Peyer's patch (tissue), 4 donors: Measurements from ENCODE around the gene ALKBH3. TPM values are rescaled to one million over a fixed set of nuclear protein-coding genes. Genes with fewer than 3 reads are reported as not detected.

Experiments used
- DNase-seq, 3 donors: peaks; one replicate each; pipeline ENCODE4 v3.0.0-alpha.2; 2017 to 2019
- H3K27ac ChIP-seq, 4 donors: fragments of 200-600 bp; sonication (generic); one replicate each; pipeline ENCODE4 v1.5.1; 2016 to 2019
- H3K27me3 ChIP-seq, 2 donors: fragments of 200-600 bp; sonication (generic); one replicate each; pipeline ENCODE4 v1.5.1; 2019
- H3K36me3 ChIP-seq, 3 donors: fragments of 200-600 bp; sonication (generic); one replicate each; pipeline ENCODE4 v1.5.1; 2016 to 2019
- H3K4me1 ChIP-seq, 4 donors: fragments of 200-600 bp; sonication (generic); one replicate each; pipeline ENCODE4 v1.5.1; 2016 to 2019
- H3K4me3 ChIP-seq, 4 donors: fragments of 200-600 bp; sonication (generic); 1 replicate in 3 of 4; 2 replicates in 1 of 4; pipeline ENCODE4 v1.5.1; 2016 to 2019; ENCODE audit warnings: mild to moderate bottlenecking in 1 of 4
- H3K9me3 ChIP-seq, 4 donors: fragments of 200-600 bp; sonication (generic); one replicate each; pipeline ENCODE4 v1.5.1; 2016 to 2019; ENCODE audit warnings: mild to moderate bottlenecking in 1 of 4
- CTCF ChIP-seq, 6 experiments: fragments of 450-650 bp in 4 of 6; fragments of 200-600 bp in 2 of 6; sonication (generic) in 1 of 6; IDR thresholded peaks; one replicate each; pipeline ENCODE4 v1.5.1; 2017 to 2019; ENCODE audit warnings: antibody characterized with exemption in 6 of 6, mild to moderate bottlenecking in 3 of 6, moderate library complexity in 1 of 6
- POLR2A ChIP-seq, 2 donors: fragments of 450-650 bp; IDR thresholded peaks; one replicate each; pipeline ENCODE4 v1.5.1; 2017; ENCODE audit warnings: antibody characterized with exemption in 2 of 2, mild to moderate bottlenecking in 2 of 2, moderate library complexity in 2 of 2
- total RNA-seq, 4 donors: library from RNA; depleted of rRNA; stranded (reverse); fragments of >200 nt; gene quantifications; one replicate each; pipeline ENCODE4 v1.1.0, GENCODE V29; 2016

ALKBH3 gene
- total RNA-seq, 4 donors from 2014 or later: 24.4 to 83.3 (median 28.2) TPM

GRCh38 chr11:43856993-43857392, 23.6 kb upstream of the ALKBH3 start:
- Histone ChIP-seq H3K27ac (no peak overlapping the region), H3K27me3 (no peaks in the 10 kb centered on the region), H3K4me3 (no peak overlapping the region), H3K36me3 (peaks cover 0 to 16% (median 0%) of the 10 kb centered on the region in 3 donors), H3K9me3 (no peaks in the 10 kb centered on the region), H3K4me1 (no peaks in the 10 kb centered on the region)
- no peak for DNase-seq
- no peak for TF ChIP-seq POLR2A (IDR thresholded peaks at IDR 0.05)
- no peak for TF ChIP-seq CTCF (IDR thresholded peaks at IDR 0.05)

- no peak overlapping the region for H3K27ac ChIP-seq
- no peaks in the 10 kb centered on the region for H3K4me1 ChIP-seq
- no peak overlapping the region for H3K4me3 ChIP-seq
- no peaks in the 10 kb centered on the region for H3K27me3 ChIP-seq
- no peaks in the 10 kb centered on the region for H3K9me3 ChIP-seq
- DNase-seq: no peak
- H3K36me3 ChIP-seq: no peaks in the 10 kb centered on the region
- no peak for TF ChIP-seq POLR2A (IDR thresholded peaks at IDR 0.05)
- no peak for TF ChIP-seq CTCF (IDR thresholded peaks at IDR 0.05)
Observed at GRCh38 chr11:43861141-43861540, 19.5 kb upstream of the ALKBH3 start.

GRCh38 chr11:43866520-43866919, 14.1 kb upstream of the ALKBH3 start:
- H3K4me1 ChIP-seq: no peaks in the 10 kb centered on the region
- no peaks in the 10 kb centered on the region for H3K36me3 ChIP-seq
- H3K27ac ChIP-seq: no peak overlapping the region
- H3K27me3 ChIP-seq: no peaks in the 10 kb centered on the region
- DNase-seq: no peak
- H3K9me3 ChIP-seq: no peaks in the 10 kb centered on the region
- TF ChIP-seq CTCF (IDR thresholded peaks at IDR 0.05) (no peak), POLR2A (IDR thresholded peaks at IDR 0.05) (no peak)
- H3K4me3 ChIP-seq: no peak overlapping the region

GRCh38 chr11:43866969-43867368, 13.7 kb upstream of the ALKBH3 start:
- H3K4me3 ChIP-seq: no peak overlapping the region
- no peak for TF ChIP-seq POLR2A (IDR thresholded peaks at IDR 0.05)
- TF ChIP-seq CTCF (IDR thresholded peaks at IDR 0.05): no peak
- no peaks in the 10 kb centered on the region for H3K27me3 ChIP-seq
- no peak overlapping the region for H3K27ac ChIP-seq
- H3K36me3 ChIP-seq: no peaks in the 10 kb centered on the region
- no peak for DNase-seq
- no peaks in the 10 kb centered on the region for H3K9me3 ChIP-seq
- no peaks in the 10 kb centered on the region for H3K4me1 ChIP-seq

- H3K27me3 ChIP-seq: no peaks in the 10 kb centered on the region
- TF ChIP-seq CTCF (IDR thresholded peaks at IDR 0.05): no peak
- no peak for TF ChIP-seq POLR2A (IDR thresholded peaks at IDR 0.05)
- H3K4me3 ChIP-seq: no peak overlapping the region
- no peaks in the 10 kb centered on the region for H3K9me3 ChIP-seq
- no peak for DNase-seq
- H3K27ac ChIP-seq: peak overlapping the region in 1 of 4 donors; percentile 17
- H3K4me1 ChIP-seq: no peaks in the 10 kb centered on the region
- no peaks in the 10 kb centered on the region for H3K36me3 ChIP-seq
Observed at GRCh38 chr11:43868852-43869567, 11.6 kb upstream of the ALKBH3 start.
